ENCODE data around the gene MACROH2A1.

MACROH2A1 gene

GRCh38 chr5:135320718-135321484 lies 78.1 kb downstream of the MACROH2A1 start:
- H3K27ac ChIP-seq: no peak overlapping the region
- TF ChIP-seq CTCF (conservative IDR thresholded peaks at IDR 0.05): no peak

- no peak overlapping the region for H3K27ac ChIP-seq
- TF ChIP-seq CTCF (conservative IDR thresholded peaks at IDR 0.05): peak; percentile 48
Observed at GRCh38 chr5:135319928-135320606, 79.0 kb downstream of the MACROH2A1 start.

GRCh38 chr5:135319458-135319857 lies 79.6 kb downstream of the MACROH2A1 start:
- TF ChIP-seq CTCF (conservative IDR thresholded peaks at IDR 0.05): no peak
- no peak overlapping the region for H3K27ac ChIP-seq

- TF ChIP-seq CTCF (conservative IDR thresholded peaks at IDR 0.05): no peak
- no peak overlapping the region for H3K27ac ChIP-seq
Observed at GRCh38 chr5:135318924-135319323, 80.1 kb downstream of the MACROH2A1 start.

- no peak overlapping the region for H3K27ac ChIP-seq
- TF ChIP-seq CTCF (conservative IDR thresholded peaks at IDR 0.05): no peak
Observed at GRCh38 chr5:135318037-135318436, 81.0 kb downstream of the MACROH2A1 start.

GRCh38 chr5:135317286-135317685 lies 81.7 kb downstream of the MACROH2A1 start:
- no peak for TF ChIP-seq CTCF (conservative IDR thresholded peaks at IDR 0.05)
- H3K27ac ChIP-seq: no peak overlapping the region

- H3K27ac ChIP-seq: no peak overlapping the region
- TF ChIP-seq CTCF (conservative IDR thresholded peaks at IDR 0.05): no peak
Observed at GRCh38 chr5:135315386-135315785, 83.6 kb downstream of the MACROH2A1 start.
